ENCODE data around the gene MT2A.

Gene MT2A

DNA sequence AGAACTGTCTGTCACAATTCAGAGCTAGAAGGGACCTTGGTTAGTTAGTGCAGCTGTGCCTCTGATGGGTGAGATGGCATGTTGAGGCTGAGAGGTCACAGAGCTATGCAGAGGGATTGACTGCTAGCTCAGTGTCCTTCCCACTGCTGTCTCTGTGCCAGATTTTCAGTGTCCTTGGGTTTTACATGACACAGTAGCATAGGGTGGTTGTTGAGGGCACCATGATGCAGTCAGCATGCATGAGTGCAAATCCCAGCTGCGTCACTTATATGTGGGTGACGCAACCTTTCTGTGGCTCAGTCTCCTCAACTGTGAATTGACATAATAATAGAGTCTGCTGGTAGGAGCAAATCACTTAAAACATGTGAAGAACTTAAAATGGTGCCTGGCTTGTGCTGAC lies 32.8 kb downstream of the MT2A start:
- H3K36me3 ChIP-seq (ENCODE audit: low read length) = no peaks in the 10 kb centered on the region
- no peaks in the 10 kb centered on the region for H3K27me3 ChIP-seq (ENCODE audit: low read length)

DNA sequence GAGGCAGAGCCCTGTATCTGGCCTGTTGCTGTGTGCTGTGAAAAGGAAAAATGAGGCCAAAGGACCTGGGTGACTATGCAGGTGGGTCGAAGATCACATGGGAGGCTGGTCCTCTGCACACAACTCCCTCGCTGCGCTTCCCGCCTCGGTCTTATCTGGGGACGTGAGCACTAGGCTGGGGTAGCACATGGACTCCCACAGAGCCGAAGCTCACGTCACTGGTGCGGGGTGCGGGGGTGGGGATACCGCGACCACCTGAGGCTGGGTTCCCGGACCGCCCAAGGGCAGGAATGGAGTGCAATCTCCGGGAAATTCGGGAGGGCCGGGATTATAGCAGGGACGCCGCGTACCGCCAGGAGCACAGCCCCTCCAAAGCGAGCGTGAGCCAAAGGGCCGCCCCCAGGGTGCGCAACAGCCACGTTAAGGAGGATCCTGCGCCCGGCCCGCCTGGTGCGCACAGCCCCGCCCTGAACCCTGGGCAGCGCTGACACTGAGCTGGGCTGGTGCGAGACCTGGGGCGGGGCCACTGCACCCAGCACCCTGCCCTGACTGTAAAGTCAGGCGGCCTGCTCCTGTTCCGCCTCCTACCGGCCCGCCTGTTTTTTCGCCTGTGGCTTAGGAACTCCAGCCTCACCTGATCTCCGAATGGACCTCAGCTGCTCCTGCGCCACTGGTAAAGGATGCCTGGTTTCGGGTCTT lies 34.8 kb downstream of the MT2A start:
- no peak for TF ChIP-seq EZH2phosphoT487 (conservative IDR thresholded peaks at IDR 0.05; ENCODE audit: low read length)
- TF ChIP-seq, protein P1, sequence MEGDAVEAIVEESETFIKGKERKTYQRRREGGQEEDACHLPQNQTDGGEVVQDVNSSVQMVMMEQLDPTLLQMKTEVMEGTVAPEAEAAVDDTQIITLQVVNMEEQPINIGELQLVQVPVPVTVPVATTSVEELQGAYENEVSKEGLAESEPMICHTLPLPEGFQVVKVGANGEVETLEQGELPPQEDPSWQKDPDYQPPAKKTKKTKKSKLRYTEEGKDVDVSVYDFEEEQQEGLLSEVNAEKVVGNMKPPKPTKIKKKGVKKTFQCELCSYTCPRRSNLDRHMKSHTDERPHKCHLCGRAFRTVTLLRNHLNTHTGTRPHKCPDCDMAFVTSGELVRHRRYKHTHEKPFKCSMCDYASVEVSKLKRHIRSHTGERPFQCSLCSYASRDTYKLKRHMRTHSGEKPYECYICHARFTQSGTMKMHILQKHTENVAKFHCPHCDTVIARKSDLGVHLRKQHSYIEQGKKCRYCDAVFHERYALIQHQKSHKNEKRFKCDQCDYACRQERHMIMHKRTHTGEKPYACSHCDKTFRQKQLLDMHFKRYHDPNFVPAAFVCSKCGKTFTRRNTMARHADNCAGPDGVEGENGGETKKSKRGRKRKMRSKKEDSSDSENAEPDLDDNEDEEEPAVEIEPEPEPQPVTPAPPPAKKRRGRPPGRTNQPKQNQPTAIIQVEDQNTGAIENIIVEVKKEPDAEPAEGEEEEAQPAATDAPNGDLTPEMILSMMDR (IDR thresholded peaks at IDR 0.05; ENCODE audit: insufficient read depth, low read length, poor library complexity, severe bottlenecking) = no peak
- Histone ChIP-seq H3F3A (ENCODE audit: insufficient read depth) (no peaks in the 10 kb centered on the region), H3K9ac (ENCODE audit: low read length) (no peak overlapping the region), H3K27ac (ENCODE audit: low read depth, low read length) (no peak overlapping the region), H3K79me2 (ENCODE audit: insufficient read depth, low read length) (no peaks in the 10 kb centered on the region), H3K27me3 (ENCODE audit: low read length) (no peaks in the 10 kb centered on the region), H3K9me2 (replicated peaks; ENCODE audit: insufficient read depth, low read length) (no peaks in the 10 kb centered on the region), H3K36me3 (ENCODE audit: low read length) (no peaks in the 10 kb centered on the region), H3K4me2 (ENCODE audit: low read depth, low read length, poor library complexity, severe bottlenecking) (peak overlapping the region; percentile 12), H3K4me3 (ENCODE audit: insufficient read depth, low read length, poor library complexity, severe bottlenecking) (no peak overlapping the region), H2AFZ (ENCODE audit: low read depth, low read length, severe bottlenecking) (no peak overlapping the region), H4K20me1 (ENCODE audit: low read depth, low read length) (no peaks in the 10 kb centered on the region), H3K9me3 (ENCODE audit: insufficient read depth, low read length) (no peaks in the 10 kb centered on the region)

More for the DNA sequence above, 32.8 kb downstream of the MT2A start:
- no peaks in the 10 kb centered on the region for H3K79me2 ChIP-seq (ENCODE audit: insufficient read depth, low read length)
- no peaks in the 10 kb centered on the region for H4K20me1 ChIP-seq (ENCODE audit: low read depth, low read length)
- H3F3A ChIP-seq (ENCODE audit: insufficient read depth) = no peaks in the 10 kb centered on the region
- no peaks in the 10 kb centered on the region for H3K9me3 ChIP-seq (ENCODE audit: insufficient read depth, low read length)
- TF ChIP-seq, protein P1 (IDR thresholded peaks at IDR 0.05; ENCODE audit: insufficient read depth, low read length, poor library complexity, severe bottlenecking) = no peak
- no peak for TF ChIP-seq EZH2phosphoT487 (conservative IDR thresholded peaks at IDR 0.05; ENCODE audit: low read length)
- H3K9me2 ChIP-seq (replicated peaks; ENCODE audit: insufficient read depth, low read length) = no peaks in the 10 kb centered on the region
- no peak overlapping the region for H3K27ac ChIP-seq (ENCODE audit: low read depth, low read length)
- no peak overlapping the region for H3K9ac ChIP-seq (ENCODE audit: low read length)
- no peak overlapping the region for H2AFZ ChIP-seq (ENCODE audit: low read depth, low read length, severe bottlenecking)
- no peak overlapping the region for H3K4me2 ChIP-seq (ENCODE audit: low read depth, low read length, poor library complexity, severe bottlenecking)
- H3K4me3 ChIP-seq (ENCODE audit: insufficient read depth, low read length, poor library complexity, severe bottlenecking) = no peak overlapping the region

DNA sequence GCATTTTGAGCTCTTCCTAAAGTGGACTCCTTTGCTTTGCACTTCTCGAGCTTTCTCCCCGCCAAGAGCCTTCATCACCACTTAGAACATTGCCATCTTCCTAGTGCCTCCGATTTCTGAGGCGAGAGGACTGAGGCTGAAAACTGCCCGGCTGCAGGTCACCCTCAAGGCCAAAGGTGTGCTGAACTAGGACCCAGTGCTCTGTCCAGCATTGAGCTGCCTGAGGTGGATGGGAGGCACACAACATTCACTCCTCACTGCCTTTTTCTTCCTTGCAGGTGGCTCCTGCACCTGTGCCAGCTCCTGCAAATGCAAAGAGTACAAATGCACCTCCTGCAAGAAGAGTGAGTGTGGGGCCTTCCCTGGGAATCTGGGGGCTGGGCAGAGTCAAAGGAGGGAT lies 35.4 kb downstream of the MT2A start:
- Histone ChIP-seq H3K9me2 (replicated peaks; ENCODE audit: insufficient read depth, low read length) (no peaks in the 10 kb centered on the region), H3K4me2 (ENCODE audit: low read depth, low read length, poor library complexity, severe bottlenecking) (peak overlapping the region; percentile 12), H3K4me3 (ENCODE audit: insufficient read depth, low read length, poor library complexity, severe bottlenecking) (no peak overlapping the region), H3K27ac (ENCODE audit: low read depth, low read length) (no peak overlapping the region), H3K27me3 (ENCODE audit: low read length) (no peaks in the 10 kb centered on the region), H3F3A (ENCODE audit: insufficient read depth) (no peaks in the 10 kb centered on the region), H3K36me3 (ENCODE audit: low read length) (no peaks in the 10 kb centered on the region), H3K9ac (ENCODE audit: low read length) (no peak overlapping the region), H3K79me2 (ENCODE audit: insufficient read depth, low read length) (no peaks in the 10 kb centered on the region), H3K9me3 (ENCODE audit: insufficient read depth, low read length) (no peaks in the 10 kb centered on the region), H4K20me1 (ENCODE audit: low read depth, low read length) (no peaks in the 10 kb centered on the region), H2AFZ (ENCODE audit: low read depth, low read length, severe bottlenecking) (no peak overlapping the region)
- no peak for TF ChIP-seq EZH2phosphoT487 (conservative IDR thresholded peaks at IDR 0.05; ENCODE audit: low read length)
- TF ChIP-seq, protein P1 (IDR thresholded peaks at IDR 0.05; ENCODE audit: insufficient read depth, low read length, poor library complexity, severe bottlenecking) = no peak

Measured in SU-DHL-6 (cell line).